Heart right ventricle (tissue), 16 donors: ENCODE data around the gene NPAS3. TPM values are rescaled to one million over a fixed set of nuclear protein-coding genes. Genes with fewer than 3 reads are reported as not detected.

Experiments used
- ATAC-seq, 8 donors: fragments of 200-7000 bp; cut with Tn5 transposase; one replicate each; pipeline ENCODE4 v1.9.1; 2020; ENCODE audit warnings: mild to moderate bottlenecking in 8 of 8, moderate library complexity in 8 of 8, moderate number of reproducible peaks in 1 of 8
- DNase-seq, 2 donors: peaks; one replicate each; pipeline ENCODE4 v3.0.0-alpha.2; 2020
- H3K27ac ChIP-seq, 10 donors: fragments of 200-600 bp; sonication (generic) in 2 of 10; one replicate each; pipeline versions ENCODE4 v1.5.0 to v1.8.0; 2020 to 2022; ENCODE audit warnings: mild to moderate bottlenecking in 3 of 10
- H3K27me3 ChIP-seq, 7 donors: fragments of 200-600 bp; one replicate each; pipeline ENCODE4 v1.8.0; 2021 to 2022; ENCODE audit warnings: mild to moderate bottlenecking in 2 of 7
- H3K36me3 ChIP-seq, 9 donors: fragments of 200-600 bp; sonication (generic) in 1 of 9; one replicate each; pipeline versions ENCODE4 v1.5.0 to v1.8.0; 2020 to 2022; ENCODE audit warnings: mild to moderate bottlenecking in 2 of 9
- H3K4me1 ChIP-seq, 9 donors: fragments of 200-600 bp; sonication (generic) in 1 of 9; one replicate each; pipeline versions ENCODE4 v1.5.0 to v1.8.0; 2020 to 2022; ENCODE audit warnings: mild to moderate bottlenecking in 4 of 9
- H3K4me3 ChIP-seq, 10 donors: fragments of 200-600 bp; sonication (generic) in 2 of 10; one replicate each; pipeline versions ENCODE4 v1.5.0 to v1.8.0; 2020 to 2022; ENCODE audit warnings: mild to moderate bottlenecking in 7 of 10, moderate library complexity in 2 of 10
- H3K9me3 ChIP-seq, 11 donors: fragments of 200-600 bp in 10 of 11; sonication (generic) in 2 of 11; one replicate each; pipeline versions ENCODE4 v1.5.0 to v1.8.0; 2013 to 2022; ENCODE audit warnings: mild to moderate bottlenecking in 2 of 11, control low read depth in 1 of 11, moderate library complexity in 1 of 11
- WGBS, 2 donors: extraction: QIAGEN DNeasy Blood & Tissue Kit; methylation state at CpG; one replicate each; pipeline ENCODE4 v1.1.7; 2013; ENCODE audit warnings: inconsistent platforms in 1 of 2; 5-methylcytosine and 5-hydroxymethylcytosine counted together
- intact Hi-C, 10 donors: fragments of 100-400 bp; cut with DNase I; formaldehyde crosslinking; loops; one replicate each; pipeline versions ENCODE4 v1.11.1 to v1.14.2; 2022
- polyA plus RNA-seq, 2 donors: library from polyadenylated mRNA; stranded (reverse); fragments of 200-250 nt; gene quantifications; one replicate each; pipeline ENCODE4 v1.2.3, GENCODE V29; 2013
- total RNA-seq, 10 donors: library from RNA; stranded (reverse); fragmentation: NEBNext Ultra II Directional in 3 of 10; extraction: Animal tissue kit (Norgen Biotek cat#: 25700) in 3 of 10; gene quantifications; one replicate each; pipeline versions ENCODE4 v1.2.1 to v1.2.4, GENCODE V29; 2021 to 2023
- TF ChIP-seq, protein P1 (sequence below), 9 donors: fragments of 200-600 bp; sonication (generic) in 2 of 9; IDR thresholded peaks; one replicate each; pipeline versions ENCODE4 v1.5.0 to v1.8.0; 2021 to 2022; ENCODE audit warnings: antibody characterized with exemption in 9 of 9, mild to moderate bottlenecking in 5 of 9, moderate library complexity in 1 of 9
- donor health status: Arrhythmogenic right ventricular cardiomyopathy.
- donor health status: ischemic (EF 13 %, LVEDD 7.1; RV severe dilation, severe dysfunction).
- donor health status: healthy with polysubstance abuse.
- donor health status: DM: no; HTN: yes; CAD: no.
- donor health status: DM: no; HTN: no; CAD: no.
- donor health status: ischemic (EF 25% LVEDD 6.9; RV normal size, moderate dysfunction).
- donor health status: ischemic (EF 25% LVEDD 5.7; RV mildly dilated, moderate dysfunction).
- donor health status: healthy.
- donor health status: DM: yes; HTN: yes; CAD: no.
- donor health status: Ischemic cardiomyopathy.
- donor health status: ischemic (EF 35%, LVEDD 5.7; RV mildly dilated, moderate dysfunction).
- donor health status: nonischemic (EF 11% LVEDD 7.7; RV severe dilation, severe dysfunction).
- donor health status: DM: yes; HTN: yes; CAD: no.
- donor health status: PGD.
- donor health status: ischemic (EF 29% LVEDD 5.4; RV normal size, mild dysfunction).
- donor health status: nonischemic (EF 23%, LVEDD 6.1; RV moderate dilation, normal function).

The NPAS3 gene
- total and polyA plus RNA-seq, 12 donors, result 0.12 to 2.8 (median 0.99) TPM

- no peak overlapping the region for H3K27ac ChIP-seq
- 31 to 38% methylated on average over 30 of the region's 30 CpGs for WGBS, 2 donors
- ATAC-seq, result no peak
Measured at GRCh38 chr14:32932302-32932913, 6.3 kb upstream of the NPAS3 start.

DNA sequence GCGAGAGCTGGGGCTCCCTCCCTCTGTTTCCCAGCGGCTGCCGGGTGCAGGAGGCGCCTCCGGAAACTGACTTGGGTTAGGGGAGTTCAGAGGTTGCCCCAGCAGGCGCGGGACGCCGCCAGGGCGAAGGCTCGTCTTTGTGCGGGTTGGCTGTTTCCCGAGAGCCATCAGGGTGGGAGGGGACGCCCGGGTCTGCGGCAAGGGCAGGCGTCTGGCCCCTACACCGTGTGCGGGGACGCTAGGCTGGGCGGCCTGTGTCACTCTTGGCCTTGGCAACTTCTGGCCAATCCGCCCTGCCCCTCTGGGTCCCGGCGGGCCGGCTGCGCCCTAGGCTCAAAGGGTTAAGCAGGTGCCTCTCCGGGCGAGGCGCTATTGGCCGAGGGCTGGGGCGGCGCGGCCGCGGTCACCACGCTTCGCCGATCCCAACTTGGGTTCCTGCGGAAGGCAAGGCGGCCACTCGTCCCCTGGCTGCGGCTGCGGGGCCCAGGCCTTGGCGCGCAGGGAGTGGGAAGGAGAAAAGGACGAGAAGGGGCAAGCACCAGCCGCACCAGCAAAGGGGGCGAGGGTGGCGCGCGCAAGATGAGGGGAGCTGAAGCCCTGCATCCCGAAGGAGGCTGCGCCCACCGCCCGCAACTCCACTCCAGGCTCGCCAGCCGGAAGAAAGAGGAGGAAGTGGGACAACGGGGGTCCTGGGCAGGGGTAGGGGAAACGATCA is 5.6 kb upstream of the NPAS3 start:
- intact Hi-C loops, result loop anchor here in 4 of 10 donors (10.0 kb wide), 5 partner anchors 108 to 492 kb away; no protein-coding TSS in a partner anchor
- Histone ChIP-seq H3K27me3 (peaks cover 0 to 86% (median 67%) of the 10 kb centered on the region in 7 donors), H3K27ac (no peak overlapping the region), H3K4me1 (peaks cover 0 to 35% (median 28%) of the 10 kb centered on the region in 9 donors), H3K36me3 (no peaks in the 10 kb centered on the region), H3K4me3 (peak overlapping the region; percentile 2 to 61 (median 51)), H3K9me3 (no peaks in the 10 kb centered on the region)
- TF ChIP-seq, protein P1, sequence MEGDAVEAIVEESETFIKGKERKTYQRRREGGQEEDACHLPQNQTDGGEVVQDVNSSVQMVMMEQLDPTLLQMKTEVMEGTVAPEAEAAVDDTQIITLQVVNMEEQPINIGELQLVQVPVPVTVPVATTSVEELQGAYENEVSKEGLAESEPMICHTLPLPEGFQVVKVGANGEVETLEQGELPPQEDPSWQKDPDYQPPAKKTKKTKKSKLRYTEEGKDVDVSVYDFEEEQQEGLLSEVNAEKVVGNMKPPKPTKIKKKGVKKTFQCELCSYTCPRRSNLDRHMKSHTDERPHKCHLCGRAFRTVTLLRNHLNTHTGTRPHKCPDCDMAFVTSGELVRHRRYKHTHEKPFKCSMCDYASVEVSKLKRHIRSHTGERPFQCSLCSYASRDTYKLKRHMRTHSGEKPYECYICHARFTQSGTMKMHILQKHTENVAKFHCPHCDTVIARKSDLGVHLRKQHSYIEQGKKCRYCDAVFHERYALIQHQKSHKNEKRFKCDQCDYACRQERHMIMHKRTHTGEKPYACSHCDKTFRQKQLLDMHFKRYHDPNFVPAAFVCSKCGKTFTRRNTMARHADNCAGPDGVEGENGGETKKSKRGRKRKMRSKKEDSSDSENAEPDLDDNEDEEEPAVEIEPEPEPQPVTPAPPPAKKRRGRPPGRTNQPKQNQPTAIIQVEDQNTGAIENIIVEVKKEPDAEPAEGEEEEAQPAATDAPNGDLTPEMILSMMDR (IDR thresholded peaks at IDR 0.05), result peak in 1 of 9 donors; percentile 7
- peak in 1 of 2 donors; percentile 38 for DNase-seq
- 1 to 2% methylated on average over 59 of the region's 59 CpGs for WGBS, 2 donors
- ATAC-seq, result peak; percentile 29 to 81 (median 58)

More at GRCh38 chr14:32932302-32932913, 6.3 kb upstream of the NPAS3 start:
- Histone ChIP-seq H3K4me1 (peaks cover 0 to 31% (median 26%) of the 10 kb centered on the region in 9 donors), H3K36me3 (no peaks in the 10 kb centered on the region), H3K9me3 (no peaks in the 10 kb centered on the region), H3K27me3 (peaks cover 0 to 80% (median 61%) of the 10 kb centered on the region in 7 donors), H3K4me3 (peak overlapping the region; percentile 2 to 61 (median 51))
- DNase-seq, result no peak
- intact Hi-C loops, result loop anchor here in 4 of 10 donors (10.0 kb wide), 5 partner anchors 108 to 492 kb away; no protein-coding TSS in a partner anchor
- TF ChIP-seq, protein P1 (IDR thresholded peaks at IDR 0.05), result no peak

- no peak for ATAC-seq
- no peaks in the 10 kb centered on the region for H3K36me3 ChIP-seq
- TF ChIP-seq, protein P1 (IDR thresholded peaks at IDR 0.05), result peak in 1 of 9 donors; percentile 10
- H3K9me3 ChIP-seq, result no peaks in the 10 kb centered on the region
- H3K27ac ChIP-seq, result no peak overlapping the region
- H3K4me3 ChIP-seq, result peak overlapping the region; percentile 2 to 61 (median 51)
- no peak for DNase-seq
- WGBS, 2 donors, result 0 to 1% methylated on average over 19 of the region's 19 CpGs
- peaks cover 0 to 37% (median 28%) of the 10 kb centered on the region in 9 donors for H3K4me1 ChIP-seq
- H3K27me3 ChIP-seq, result peaks cover 0 to 84% (median 68%) of the 10 kb centered on the region in 7 donors
- intact Hi-C loops, result loop anchor here in 4 of 10 donors (10.0 kb wide), 5 partner anchors 109 to 491 kb away; no protein-coding TSS in a partner anchor
Measured at GRCh38 chr14:32933629-32934072, 5.0 kb upstream of the NPAS3 start.
